GM18951 (cell line): ENCODE measurements around the gene CACNA1A.

Experiments
- POLR2A ChIP-seq: IDR thresholded peaks from 4 replicates; pipeline ENCODE4 v1.6.1; 2011; ENCODE audit warnings: mild to moderate bottlenecking; ENCODE audit not compliant: insufficient read length, insufficient read depth; ENCODE audit errors: extremely low read depth
- in situ Hi-C: fragments of 300-500 bp; cut with MboI; formaldehyde crosslinking; loops from one replicate; pipeline ENCODE4 v1.12.0; 2022; ENCODE audit warnings: low sequenced_read_pairs, mixed read lengths, inconsistent platforms; ENCODE audit not compliant: unreplicated experiment

The CACNA1A gene

GRCh38 chr19:13275016-13275722, 231.1 kb downstream of the CACNA1A start:
- no peak for TF ChIP-seq POLR2A
- in situ Hi-C loops, result loop anchor here (25.0 kb wide), 1 partner anchor 587 kb away; no protein-coding TSS in a partner anchor

GRCh38 chr19:13270514-13271105, 235.7 kb downstream of the CACNA1A start:
- in situ Hi-C loops, result loop anchor here (25.0 kb wide), 1 partner anchor 283 kb away; the partner anchor contains the start of gene NFIX
- TF ChIP-seq POLR2A, result no peak

GRCh38 chr19:13269348-13269747, 236.9 kb downstream of the CACNA1A start:
- in situ Hi-C loops, result loop anchor here (10.0 to 25.0 kb wide), 2 partner anchors 65 to 282 kb away; partner anchors contain the start of gene NFIX
- TF ChIP-seq POLR2A, result no peak

GRCh38 chr19:13267889-13268288, 238.4 kb downstream of the CACNA1A start:
- TF ChIP-seq POLR2A, result no peak
- in situ Hi-C loops, result loop anchor here (10.0 to 25.0 kb wide), 2 partner anchors 63 to 281 kb away; partner anchors contain the start of gene NFIX

GRCh38 chr19:13267131-13267530, 239.1 kb downstream of the CACNA1A start:
- no peak for TF ChIP-seq POLR2A
- in situ Hi-C loops, result loop anchor here (10.0 to 25.0 kb wide), 2 partner anchors 62 to 280 kb away; partner anchors contain the start of gene NFIX

- TF ChIP-seq POLR2A, result no peak
- in situ Hi-C loops, result loop anchor here (10.0 to 25.0 kb wide), 2 partner anchors 58 to 275 kb away; partner anchors contain the start of gene NFIX
Measured at GRCh38 chr19:13262450-13262849, 243.8 kb downstream of the CACNA1A start.

- in situ Hi-C loops, result loop anchor here (10.0 to 25.0 kb wide), 2 partner anchors 56 to 274 kb away; partner anchors contain the start of gene NFIX
- peak; percentile 29 for TF ChIP-seq POLR2A
Measured at GRCh38 chr19:13260883-13261653, 245.2 kb downstream of the CACNA1A start.

- in situ Hi-C loops, result loop anchor here (25.0 kb wide), 1 partner anchor 270 kb away; the partner anchor contains the start of gene NFIX
- no peak for TF ChIP-seq POLR2A
Measured at GRCh38 chr19:13256918-13257317, 249.4 kb downstream of the CACNA1A start.

GRCh38 chr19:13256398-13256797, 249.9 kb downstream of the CACNA1A start:
- in situ Hi-C loops, result loop anchor here (25.0 kb wide), 1 partner anchor 269 kb away; the partner anchor contains the start of gene NFIX

- no peak for TF ChIP-seq POLR2A
- in situ Hi-C loops, result loop anchor here (25.0 kb wide), 1 partner anchor 268 kb away; the partner anchor contains the start of gene NFIX
Measured at GRCh38 chr19:13255719-13256059, 250.6 kb downstream of the CACNA1A start.

GRCh38 chr19:13255041-13255718, 251.1 kb downstream of the CACNA1A start:
- in situ Hi-C loops, result loop anchor here (25.0 kb wide), 1 partner anchor 268 kb away; the partner anchor contains the start of gene NFIX
- TF ChIP-seq POLR2A, result no peak

- TF ChIP-seq POLR2A, result no peak
- in situ Hi-C loops, result loop anchor here (25.0 kb wide), 1 partner anchor 265 kb away; the partner anchor contains the start of gene NFIX
Measured at GRCh38 chr19:13252569-13253335, 253.5 kb downstream of the CACNA1A start.
